Tibial nerve (tissue), 4 donors: ENCODE data around the gene IRX6. TPM values are rescaled to one million over a fixed set of nuclear protein-coding genes. Genes with fewer than 3 reads are reported as not detected.
A peak's percentile ranks its signal among the peaks of the same experiment; 100 is the strongest.

Experiments
- DNase-seq, 2 donors: peaks; one replicate each; pipeline ENCODE4 v3.0.0-alpha.2; 2019; ENCODE audit warnings: low spot score in 2 of 2
- H3K27ac ChIP-seq, 4 donors: fragments of 200-600 bp; sonication (generic) in 3 of 4; one replicate each; pipeline ENCODE4 v1.5.1; 2017 to 2019; ENCODE audit warnings: mild to moderate bottlenecking in 1 of 4
- H3K27me3 ChIP-seq, 2 donors: fragments of 200-600 bp; sonication (generic) in 1 of 2; one replicate each; pipeline versions ENCODE4 v1.5.1 to v1.6.0; 2017 to 2019
- H3K36me3 ChIP-seq, 3 donors: fragments of 200-600 bp; sonication (generic); one replicate each; pipeline ENCODE4 v1.5.1; 2018 to 2019
- H3K4me1 ChIP-seq, 4 donors: fragments of 200-600 bp; sonication (generic) in 3 of 4; one replicate each; pipeline ENCODE4 v1.5.1; 2017 to 2019
- H3K4me3 ChIP-seq, 4 donors: fragments of 200-600 bp; sonication (generic) in 3 of 4; one replicate each; pipeline ENCODE4 v1.5.1; 2017 to 2019; ENCODE audit warnings: mild to moderate bottlenecking in 1 of 4, moderate library complexity in 1 of 4
- H3K9me3 ChIP-seq, 4 donors: fragments of 200-600 bp; sonication (generic) in 3 of 4; one replicate each; pipeline ENCODE4 v1.5.1; 2017 to 2019
- EP300 ChIP-seq, 2 donors: sonication (generic); formaldehyde crosslinking; IDR thresholded peaks; one replicate each; pipeline ENCODE4 v1.6.1; 2017; ENCODE audit warnings: antibody characterized with exemption in 2 of 2, mild to moderate bottlenecking in 1 of 2
- POLR2A ChIP-seq, 2 donors: fragments of 450-650 bp; IDR thresholded peaks; one replicate each; pipeline ENCODE4 v1.6.1; 2017; ENCODE audit warnings: antibody characterized with exemption in 2 of 2, mild to moderate bottlenecking in 2 of 2, moderate library complexity in 2 of 2
- WGBS, 2 donors: methylation state at CpG; one replicate each; pipeline ENCODE4 v1.1.5; 2018; 5-methylcytosine and 5-hydroxymethylcytosine counted together
- total RNA-seq, 4 donors: library from RNA; depleted of rRNA; stranded (reverse); fragments of >200 nt; gene quantifications; one replicate each; pipeline ENCODE4 v1.1.0, GENCODE V29; 2016
- TF ChIP-seq, protein P1 (sequence below), 5 experiments: fragments of 200-600 bp in 3 of 5; fragments of 450-650 bp in 2 of 5; sonication (generic) in 3 of 5; IDR thresholded peaks; one replicate each; pipeline ENCODE4 v1.5.1; 2016 to 2019; ENCODE audit warnings: antibody characterized with exemption in 5 of 5, mild to moderate bottlenecking in 3 of 5, moderate library complexity in 2 of 5

IRX6 gene
- total RNA-seq, 4 donors from 2014 or later, result 0.66 to 2.1 (median 1.4) TPM

DNA sequence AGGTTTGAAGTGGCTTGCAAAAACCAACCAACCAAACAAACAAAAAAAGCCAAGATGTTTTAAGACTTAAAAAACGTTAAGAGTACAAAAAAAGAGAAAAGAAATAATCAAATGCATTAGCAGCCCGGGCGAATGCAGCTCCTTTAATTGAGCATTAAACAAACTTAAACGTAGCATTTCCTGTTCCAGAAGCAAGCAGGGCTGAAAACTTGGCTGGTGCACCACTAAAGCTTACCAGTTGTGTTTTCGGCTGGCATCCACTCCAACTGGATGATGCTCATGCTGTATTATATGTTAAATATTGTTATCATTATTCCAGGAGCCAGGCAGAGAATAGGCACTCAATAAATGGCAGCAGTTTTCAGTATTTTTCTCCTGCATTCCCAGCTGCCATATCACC lies 45.1 kb downstream of the IRX6 start:
- no peak for TF ChIP-seq EP300 (IDR thresholded peaks at IDR 0.05)
- TF ChIP-seq, protein P1, sequence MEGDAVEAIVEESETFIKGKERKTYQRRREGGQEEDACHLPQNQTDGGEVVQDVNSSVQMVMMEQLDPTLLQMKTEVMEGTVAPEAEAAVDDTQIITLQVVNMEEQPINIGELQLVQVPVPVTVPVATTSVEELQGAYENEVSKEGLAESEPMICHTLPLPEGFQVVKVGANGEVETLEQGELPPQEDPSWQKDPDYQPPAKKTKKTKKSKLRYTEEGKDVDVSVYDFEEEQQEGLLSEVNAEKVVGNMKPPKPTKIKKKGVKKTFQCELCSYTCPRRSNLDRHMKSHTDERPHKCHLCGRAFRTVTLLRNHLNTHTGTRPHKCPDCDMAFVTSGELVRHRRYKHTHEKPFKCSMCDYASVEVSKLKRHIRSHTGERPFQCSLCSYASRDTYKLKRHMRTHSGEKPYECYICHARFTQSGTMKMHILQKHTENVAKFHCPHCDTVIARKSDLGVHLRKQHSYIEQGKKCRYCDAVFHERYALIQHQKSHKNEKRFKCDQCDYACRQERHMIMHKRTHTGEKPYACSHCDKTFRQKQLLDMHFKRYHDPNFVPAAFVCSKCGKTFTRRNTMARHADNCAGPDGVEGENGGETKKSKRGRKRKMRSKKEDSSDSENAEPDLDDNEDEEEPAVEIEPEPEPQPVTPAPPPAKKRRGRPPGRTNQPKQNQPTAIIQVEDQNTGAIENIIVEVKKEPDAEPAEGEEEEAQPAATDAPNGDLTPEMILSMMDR (IDR thresholded peaks at IDR 0.05), result no peak
- no peak for TF ChIP-seq POLR2A (IDR thresholded peaks at IDR 0.05)
- Histone ChIP-seq H3K4me3 (no peak overlapping the region), H3K9me3 (no peaks in the 10 kb centered on the region), H3K27me3 (peaks cover 0 to 21% of the 10 kb centered on the region in 2 donors), H3K27ac (no peak overlapping the region), H3K36me3 (no peaks in the 10 kb centered on the region), H3K4me1 (peaks cover 0 to 34% (median 3%) of the 10 kb centered on the region in 4 donors)
- no peak for DNase-seq
- WGBS, 2 donors, result 57 to 63% methylated on average over 5 of the region's 5 CpGs

- WGBS, 2 donors, result 7 to 10% methylated on average over 26 of the region's 26 CpGs
- Histone ChIP-seq H3K36me3 (no peaks in the 10 kb centered on the region), H3K9me3 (no peaks in the 10 kb centered on the region), H3K27ac (no peak overlapping the region), H3K4me1 (peaks cover 0 to 34% (median 3%) of the 10 kb centered on the region in 4 donors), H3K4me3 (no peak overlapping the region), H3K27me3 (peaks cover 0 to 21% of the 10 kb centered on the region in 2 donors)
- DNase-seq, result peak; percentile 47 to 51
- TF ChIP-seq, protein P1 (IDR thresholded peaks at IDR 0.05), result peak in 3 of 5 experiments; percentile 26 to 43 (median 37)
- TF ChIP-seq POLR2A (IDR thresholded peaks at IDR 0.05) (no peak), EP300 (IDR thresholded peaks at IDR 0.05) (no peak)
Observed at GRCh38 chr16:55370762-55371482, 46.9 kb downstream of the IRX6 start.

DNA sequence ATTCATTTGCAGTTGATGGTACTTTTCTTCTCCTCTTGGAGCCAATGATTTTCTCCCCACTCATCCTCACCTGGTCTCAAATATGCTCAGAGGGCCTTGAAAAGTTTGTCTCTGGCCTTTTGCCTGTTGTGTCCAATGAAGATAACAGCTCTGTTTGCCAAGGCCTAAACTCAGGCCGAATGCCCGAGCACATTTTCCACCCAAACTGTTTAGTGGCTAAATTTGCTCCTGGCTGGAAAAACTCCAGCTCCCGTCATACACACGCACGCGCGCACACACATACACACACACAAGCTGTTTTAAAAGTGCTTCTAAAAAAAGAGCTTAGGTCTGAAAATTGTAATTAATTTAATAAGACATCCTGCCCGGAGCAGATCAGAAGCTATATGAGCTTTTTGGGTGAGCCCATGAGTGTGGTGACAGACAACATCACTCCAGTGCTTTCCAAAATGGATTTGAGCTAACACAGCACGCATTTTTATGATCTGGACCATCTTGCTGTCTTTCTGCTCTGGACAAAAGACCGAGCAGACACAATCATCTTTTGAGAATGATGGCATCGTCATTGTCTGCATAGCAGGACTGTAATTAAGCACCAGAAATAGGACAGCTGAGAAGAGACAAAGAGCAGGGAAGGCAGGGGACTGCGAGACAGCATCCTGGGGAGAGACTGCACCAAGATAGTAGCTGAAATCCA lies 48.9 kb downstream of the IRX6 start:
- H3K4me3 ChIP-seq, result no peak overlapping the region
- H3K36me3 ChIP-seq, result no peaks in the 10 kb centered on the region
- TF ChIP-seq, protein P1 (IDR thresholded peaks at IDR 0.05), result no peak
- TF ChIP-seq POLR2A (IDR thresholded peaks at IDR 0.05) (no peak), EP300 (IDR thresholded peaks at IDR 0.05) (no peak)
- H3K4me1 ChIP-seq, result peaks cover 0 to 16% (median 0%) of the 10 kb centered on the region in 4 donors
- DNase-seq, result no peak
- H3K27me3 ChIP-seq, result peaks cover 0 to 21% of the 10 kb centered on the region in 2 donors
- H3K9me3 ChIP-seq, result no peaks in the 10 kb centered on the region
- WGBS, 2 donors, result 73 to 76% methylated on average over 12 of the region's 12 CpGs
- H3K27ac ChIP-seq, result no peak overlapping the region

DNA sequence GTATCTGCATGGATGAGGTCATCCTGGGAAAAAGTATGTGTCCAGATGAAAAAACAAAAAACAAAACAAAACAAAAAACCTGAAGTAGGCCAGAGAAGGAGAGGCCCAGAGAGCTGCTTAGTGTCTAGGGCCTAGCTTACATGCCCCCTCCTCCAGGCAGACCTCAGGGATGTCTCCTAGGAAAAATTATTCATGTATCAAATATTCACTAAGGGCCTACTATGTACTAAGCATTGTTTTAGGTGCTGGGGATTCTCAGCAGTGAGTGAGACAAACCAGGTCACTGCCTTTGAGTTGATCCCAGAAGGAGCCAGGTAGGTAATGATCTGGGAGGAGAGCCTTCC lies 49.5 kb downstream of the IRX6 start:
- DNase-seq, result no peak
- H3K36me3 ChIP-seq, result no peaks in the 10 kb centered on the region
- peaks cover 0 to 21% of the 10 kb centered on the region in 2 donors for H3K27me3 ChIP-seq
- no peak overlapping the region for H3K4me3 ChIP-seq
- no peak overlapping the region for H3K27ac ChIP-seq
- H3K9me3 ChIP-seq, result no peaks in the 10 kb centered on the region
- TF ChIP-seq EP300 (IDR thresholded peaks at IDR 0.05), result no peak
- no peak for TF ChIP-seq POLR2A (IDR thresholded peaks at IDR 0.05)
- TF ChIP-seq, protein P1 (IDR thresholded peaks at IDR 0.05), result no peak
- peaks cover 0 to 12% (median 0%) of the 10 kb centered on the region in 4 donors for H3K4me1 ChIP-seq

DNA sequence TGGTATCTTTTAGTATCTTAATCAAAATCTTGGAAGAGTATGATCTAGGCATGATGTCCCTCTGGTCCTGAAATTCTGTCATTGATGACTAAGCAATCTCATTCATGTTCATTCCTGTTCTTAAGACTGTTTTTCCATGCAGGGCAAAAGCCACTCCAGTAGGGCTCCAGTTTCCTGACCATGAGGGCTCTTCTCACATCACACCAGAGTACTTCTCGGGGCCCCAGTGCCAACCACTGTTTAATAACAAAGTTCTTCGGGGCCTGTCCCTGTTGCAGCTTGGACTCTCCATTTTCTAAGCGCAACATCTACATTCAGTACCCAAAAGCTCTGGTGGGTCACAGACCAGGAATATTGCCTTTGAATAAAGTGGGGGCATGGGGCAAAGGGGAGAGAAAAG lies 52.0 kb downstream of the IRX6 start:
- Histone ChIP-seq H3K4me1 (peaks cover 0 to 3% (median 0%) of the 10 kb centered on the region in 4 donors), H3K36me3 (no peaks in the 10 kb centered on the region), H3K27ac (no peak overlapping the region), H3K27me3 (peaks cover 0 to 3% of the 10 kb centered on the region in 2 donors), H3K4me3 (no peak overlapping the region), H3K9me3 (no peaks in the 10 kb centered on the region)
- 93 to 95% methylated on average over 3 of the region's 3 CpGs for WGBS, 2 donors
- DNase-seq, result no peak
- TF ChIP-seq EP300 (IDR thresholded peaks at IDR 0.05) (no peak), POLR2A (IDR thresholded peaks at IDR 0.05) (no peak)
- TF ChIP-seq, protein P1 (IDR thresholded peaks at IDR 0.05), result no peak
